ENCODE data around the gene FAR1.

GRCh38 chr11:13686776-13687175 is 18.3 kb downstream of the FAR1 start:
- no peak for TF ChIP-seq YY1 (IDR thresholded peaks at IDR 0.05; ENCODE audit: insufficient read depth, insufficient read length)
- TF ChIP-seq SUZ12 (IDR thresholded peaks at IDR 0.05; ENCODE audit: extremely low read depth, insufficient read depth, insufficient read length), result no peak
- no peak for TF ChIP-seq ZNF274 (IDR thresholded peaks at IDR 0.05; ENCODE audit: low read depth, low read length)

Data from NT2/D1 (cell line).